GM12865 (cell line): ENCODE data around the gene IL22.

Source experiments
- DNase-seq: peaks from one replicate; pipeline ENCODE4 v3.0.0; 2010; ENCODE audit warnings: low read depth
- H3K4me3 ChIP-seq: 2 replicates; pipeline ENCODE4 v1.5.1; 2011; ENCODE audit warnings: mild to moderate bottlenecking, low read depth, low read length, control low read depth
- CTCF ChIP-seq: IDR thresholded peaks from 2 replicates; pipeline ENCODE4 v1.5.1; 2011; ENCODE audit warnings: low read length, control low read depth, low read depth, inconsistent platforms; ENCODE audit not compliant: insufficient read depth; ENCODE audit errors: missing control alignments

Gene IL22

DNA sequence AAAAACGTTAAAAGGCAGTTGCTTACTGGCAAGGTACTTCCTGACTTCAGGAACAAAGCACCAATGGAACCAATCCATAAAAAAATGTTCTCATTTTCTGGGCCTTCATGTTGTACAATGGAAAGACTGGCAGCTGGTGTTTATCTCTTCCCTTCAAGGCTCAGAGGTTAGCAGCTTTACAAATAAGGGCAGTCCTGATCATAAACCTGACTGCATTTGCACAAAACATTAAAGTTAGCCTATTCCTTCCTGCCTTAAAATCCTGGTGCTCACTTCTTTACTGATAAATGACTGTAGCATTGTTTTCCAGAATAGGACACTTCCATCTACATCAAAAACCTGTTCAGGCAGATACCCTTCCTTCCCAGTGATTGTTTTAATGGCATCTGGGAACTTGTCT, 47.0 kb downstream of the IL22 start:
- TF ChIP-seq CTCF, result no peak
- no peak overlapping the region for H3K4me3 ChIP-seq
- no peak for DNase-seq

GRCh38 chr12:68203460-68203875, 49.9 kb downstream of the IL22 start:
- no peak for DNase-seq
- no peak for TF ChIP-seq CTCF
- H3K4me3 ChIP-seq, result no peak overlapping the region

GRCh38 chr12:68200854-68201253, 52.5 kb downstream of the IL22 start:
- no peak for DNase-seq
- no peak overlapping the region for H3K4me3 ChIP-seq
- no peak for TF ChIP-seq CTCF

- no peak for TF ChIP-seq CTCF
- H3K4me3 ChIP-seq, result no peak overlapping the region
- DNase-seq, result no peak
Observed at GRCh38 chr12:68199127-68199526, 54.3 kb downstream of the IL22 start.

DNA sequence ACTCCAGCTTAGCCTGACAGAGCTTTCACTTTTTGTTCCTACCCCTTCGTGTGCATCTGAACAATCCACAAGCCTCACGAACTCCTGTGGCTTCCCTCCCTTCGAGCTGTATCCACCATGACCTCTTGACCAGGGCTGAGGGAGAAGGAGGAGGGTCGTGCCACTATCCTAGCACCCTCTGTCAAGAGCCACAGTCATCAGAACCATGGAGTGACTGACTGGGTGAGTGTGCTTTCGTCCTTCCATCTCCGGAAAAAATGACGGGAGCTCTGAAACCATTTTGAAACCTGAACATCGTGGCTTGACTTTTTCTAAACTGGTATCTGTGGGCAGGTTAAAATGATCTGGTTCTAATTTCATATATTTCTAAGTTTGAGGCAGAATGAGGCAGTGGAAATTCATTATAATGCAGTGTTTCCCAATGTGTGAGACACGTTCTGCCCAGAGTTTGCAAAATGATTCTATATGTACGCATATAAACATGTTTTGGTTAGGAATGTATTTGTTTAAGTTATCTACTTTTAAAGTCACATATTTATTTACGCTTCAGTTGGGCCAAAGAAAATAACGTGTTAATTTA, 54.8 kb downstream of the IL22 start:
- no peak for DNase-seq
- H3K4me3 ChIP-seq, result no peak overlapping the region
- no peak for TF ChIP-seq CTCF
